NT2/D1 (cell line): ENCODE data around the gene PLA2G6.

Experiments
- SUZ12 ChIP-seq: IDR thresholded peaks from 2 replicates; pipeline ENCODE4 v1.6.1; 2011; ENCODE audit not compliant: insufficient read length, insufficient read depth; ENCODE audit errors: extremely low read depth
- YY1 ChIP-seq: IDR thresholded peaks from 2 replicates; pipeline ENCODE4 v1.6.1; 2011; ENCODE audit not compliant: insufficient read length, insufficient read depth
- ZNF274 ChIP-seq: IDR thresholded peaks from 2 replicates; pipeline ENCODE4 v1.6.1; 2011; ENCODE audit warnings: mild to moderate bottlenecking, low read depth, low read length

GRCh38 chr22:38218661-38219622 lies 37.3 kb upstream of the PLA2G6 start:
- no peak for TF ChIP-seq SUZ12
- no peak for TF ChIP-seq ZNF274
- TF ChIP-seq YY1: no peak
